Cardiac muscle cell (in vitro differentiated cells and primary cell): ENCODE results near the gene IGLON5. TPM values are rescaled to one million over a fixed set of nuclear protein-coding genes. Genes with fewer than 3 reads are reported as not detected.

Experiments used
- DNase-seq, 2 donors: peaks; one replicate each; pipeline versions ENCODE4 v3.0.0 to v3.0.0-alpha.2; 2010 to 2017; ENCODE audit warnings: low read depth in 1 of 2, low spot score in 1 of 2
- H3K27ac ChIP-seq: fragments of 200-600 bp; sonication (generic); 2 replicates; pipeline ENCODE4 v1.5.1; 2016
- H3K27me3 ChIP-seq: fragments of 200-600 bp; sonication (generic); 2 replicates; pipeline ENCODE4 v1.6.0; 2016; ENCODE audit warnings: control low read depth
- H3K36me3 ChIP-seq: fragments of 200-600 bp; sonication (generic); 2 replicates; pipeline ENCODE4 v1.5.1; 2016; ENCODE audit warnings: control low read depth
- H3K4me1 ChIP-seq: fragments of 200-600 bp; sonication (generic); 2 replicates; pipeline ENCODE4 v1.8.1; 2017; ENCODE audit warnings: low read depth, mild to moderate bottlenecking, mixed run types
- H3K4me3 ChIP-seq: fragments of 200-600 bp; sonication (generic); 2 replicates; pipeline ENCODE4 v1.5.1; 2016; ENCODE audit warnings: mild to moderate bottlenecking
- H3K9me3 ChIP-seq: fragments of 200-600 bp; sonication (generic); 2 replicates; pipeline ENCODE4 v1.5.1; 2017; ENCODE audit warnings: low read depth, mild to moderate bottlenecking, control low read depth
- polyA plus RNA-seq: library from polyadenylated mRNA; unstranded; fragments of >200 nt; fragmentation: Nextera tagmentation; extraction: Ambion mirVana; gene quantifications from 2 replicates; pipeline ENCODE4 v1.2.1, GENCODE V29; 2016
- total RNA-seq: library from RNA; depleted of rRNA; stranded (reverse); fragments of >200 nt; gene quantifications from 2 replicates; pipeline ENCODE4 v1.2.3, GENCODE V29; 2016
- TF ChIP-seq, protein P1 (sequence below): IDR thresholded peaks from 2 replicates; pipeline ENCODE4 v1.5.1; 2012; ENCODE audit warnings: low read depth, mild to moderate bottlenecking, low read length

IGLON5 gene
- total and polyA plus RNA-seq, 2 experiments from 2014 or later, result 1.5 to 12.6 TPM

DNA sequence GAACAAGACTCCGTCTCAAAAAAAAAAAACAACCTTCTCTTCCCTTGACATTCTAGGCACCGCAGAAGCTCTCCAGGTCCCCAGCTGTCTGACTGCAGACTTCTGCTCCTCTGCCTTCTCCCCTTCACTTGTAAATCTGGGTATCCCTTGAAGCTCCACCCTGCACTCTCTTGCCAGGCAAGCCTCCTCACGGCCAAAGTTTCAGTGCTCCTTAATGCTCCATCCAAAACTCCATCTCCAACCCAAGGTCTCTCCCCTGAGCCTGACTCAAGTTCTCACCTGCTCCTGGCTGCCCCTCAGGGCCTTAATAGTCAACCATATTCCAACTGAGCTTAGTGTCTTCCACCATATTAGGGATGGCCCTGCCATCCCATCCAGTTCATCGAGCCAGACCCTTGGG, 58.8 kb downstream of the IGLON5 start:
- Histone ChIP-seq H3K4me1 (peaks cover 5% of the 10 kb centered on the region), H3K27me3 (no peaks in the 10 kb centered on the region), H3K4me3 (no peak overlapping the region), H3K9me3 (no peaks in the 10 kb centered on the region), H3K36me3 (no peaks in the 10 kb centered on the region), H3K27ac (no peak overlapping the region)
- DNase-seq, result no peak
- TF ChIP-seq, protein P1, sequence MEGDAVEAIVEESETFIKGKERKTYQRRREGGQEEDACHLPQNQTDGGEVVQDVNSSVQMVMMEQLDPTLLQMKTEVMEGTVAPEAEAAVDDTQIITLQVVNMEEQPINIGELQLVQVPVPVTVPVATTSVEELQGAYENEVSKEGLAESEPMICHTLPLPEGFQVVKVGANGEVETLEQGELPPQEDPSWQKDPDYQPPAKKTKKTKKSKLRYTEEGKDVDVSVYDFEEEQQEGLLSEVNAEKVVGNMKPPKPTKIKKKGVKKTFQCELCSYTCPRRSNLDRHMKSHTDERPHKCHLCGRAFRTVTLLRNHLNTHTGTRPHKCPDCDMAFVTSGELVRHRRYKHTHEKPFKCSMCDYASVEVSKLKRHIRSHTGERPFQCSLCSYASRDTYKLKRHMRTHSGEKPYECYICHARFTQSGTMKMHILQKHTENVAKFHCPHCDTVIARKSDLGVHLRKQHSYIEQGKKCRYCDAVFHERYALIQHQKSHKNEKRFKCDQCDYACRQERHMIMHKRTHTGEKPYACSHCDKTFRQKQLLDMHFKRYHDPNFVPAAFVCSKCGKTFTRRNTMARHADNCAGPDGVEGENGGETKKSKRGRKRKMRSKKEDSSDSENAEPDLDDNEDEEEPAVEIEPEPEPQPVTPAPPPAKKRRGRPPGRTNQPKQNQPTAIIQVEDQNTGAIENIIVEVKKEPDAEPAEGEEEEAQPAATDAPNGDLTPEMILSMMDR, result no peak

DNA sequence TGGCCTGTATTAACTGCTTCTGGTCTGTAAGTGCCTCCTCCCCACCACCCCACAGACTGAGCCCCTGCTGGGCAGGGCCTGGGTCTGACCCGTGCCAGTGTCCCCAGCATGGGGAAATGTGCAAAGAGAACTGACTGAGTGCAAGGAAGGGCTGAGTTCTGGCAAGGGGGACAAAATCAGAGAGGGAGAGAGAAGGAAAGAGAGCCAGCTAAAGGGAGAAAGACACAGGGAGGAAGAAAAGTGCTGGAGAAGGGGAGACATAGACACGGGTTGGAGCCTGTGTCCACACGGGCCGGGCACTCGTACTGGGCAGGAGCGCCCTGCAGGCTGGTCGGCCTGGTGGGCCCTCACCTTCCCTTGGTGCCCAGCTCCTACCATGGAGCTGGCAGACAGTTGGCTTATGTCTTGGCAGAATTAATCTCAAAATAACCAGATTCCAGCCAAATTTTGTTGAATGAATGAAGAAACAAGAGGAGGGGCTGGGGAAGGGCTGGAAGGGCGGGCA, 59.8 kb downstream of the IGLON5 start:
- no peaks in the 10 kb centered on the region for H3K36me3 ChIP-seq
- no peak for DNase-seq
- H3K4me3 ChIP-seq, result no peak overlapping the region
- H3K4me1 ChIP-seq, result peaks cover 4% of the 10 kb centered on the region
- H3K9me3 ChIP-seq, result no peaks in the 10 kb centered on the region
- TF ChIP-seq, protein P1, result no peak
- no peak overlapping the region for H3K27ac ChIP-seq
- H3K27me3 ChIP-seq, result no peaks in the 10 kb centered on the region

DNA sequence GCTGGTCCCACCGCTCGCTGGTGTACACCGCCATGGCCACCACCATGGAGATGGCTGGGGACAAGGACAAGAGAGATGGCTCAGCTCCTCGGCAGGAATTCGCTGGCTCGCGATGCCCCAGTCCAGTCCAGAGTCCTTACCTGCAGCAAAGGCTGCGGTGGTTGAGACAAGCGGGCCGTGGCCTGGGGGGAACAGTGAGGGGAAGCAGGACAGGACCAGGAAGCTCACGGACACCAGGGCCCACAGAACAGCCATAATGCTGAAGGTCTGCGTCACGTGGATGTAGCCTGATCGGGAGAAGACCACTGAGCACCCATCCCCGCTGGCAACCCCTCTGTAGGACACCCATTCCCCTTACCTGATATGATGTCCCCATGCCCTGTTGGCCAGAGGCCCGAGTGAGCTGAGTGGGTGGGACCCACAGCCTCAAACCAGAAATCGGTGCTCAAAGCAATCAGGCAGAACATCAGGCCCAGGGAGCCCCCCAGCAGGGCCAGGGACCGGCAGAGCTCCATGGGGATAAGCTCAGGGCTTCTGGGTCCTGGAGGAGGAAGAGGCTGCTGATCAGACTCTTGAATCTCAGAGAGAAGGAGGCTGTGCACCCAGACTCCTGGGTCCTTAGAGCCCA, 60.7 kb downstream of the IGLON5 start:
- Histone ChIP-seq H3K36me3 (no peaks in the 10 kb centered on the region), H3K9me3 (no peaks in the 10 kb centered on the region), H3K4me1 (peaks cover 4% of the 10 kb centered on the region), H3K4me3 (no peak overlapping the region), H3K27me3 (no peaks in the 10 kb centered on the region), H3K27ac (no peak overlapping the region)
- TF ChIP-seq, protein P1, result no peak
- no peak for DNase-seq

DNA sequence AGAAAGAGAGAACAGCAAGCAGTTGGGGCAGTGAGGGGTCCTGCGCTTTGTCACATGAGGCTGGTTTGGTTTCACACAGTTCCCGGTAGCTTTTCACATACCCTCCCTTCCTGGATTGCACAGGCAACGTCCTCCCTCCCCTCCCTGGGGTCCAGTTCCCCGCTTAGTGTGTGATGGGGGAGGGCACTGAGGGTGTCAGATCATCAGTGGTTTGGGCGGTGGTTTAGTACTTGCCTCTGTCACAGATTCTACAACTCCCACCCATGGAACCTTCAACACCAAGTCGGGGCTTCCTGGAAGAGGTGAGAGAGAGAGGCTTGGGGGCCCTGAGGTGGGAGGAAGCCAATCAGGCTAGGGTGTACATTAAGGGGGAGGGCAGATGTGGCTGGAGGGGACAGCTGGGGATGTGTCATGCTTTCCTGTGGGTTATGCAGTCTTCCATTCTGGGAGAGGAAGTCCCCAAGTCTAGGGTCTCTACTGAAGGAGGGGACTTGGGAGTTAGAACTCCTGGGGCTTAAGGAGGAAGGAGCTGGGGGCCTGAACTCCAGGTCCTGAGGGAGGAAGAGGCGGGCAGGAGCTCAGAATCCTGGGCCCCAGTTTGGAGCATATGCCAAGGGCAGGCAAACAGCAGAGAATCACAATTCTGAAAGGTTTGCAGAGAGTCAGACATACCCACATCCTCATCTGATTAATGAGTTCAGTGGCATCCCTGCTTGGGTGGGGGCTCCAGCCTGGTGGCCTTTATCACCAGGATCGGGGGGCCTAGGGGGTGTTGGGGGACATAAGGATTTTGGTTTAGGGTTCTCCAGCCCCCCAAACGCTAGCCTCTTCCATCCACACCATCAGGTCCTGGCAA, 61.4 kb downstream of the IGLON5 start, which contains the start of gene NKG7:
TSS of gene NKG7 (minus strand) at position 6 of the 856 bp plus-strand sequence. CDS start 119 bp downstream, outside the sequence.
- H3K4me1 ChIP-seq, result peaks cover 4% of the 10 kb centered on the region
- H3K9me3 ChIP-seq, result no peaks in the 10 kb centered on the region
- no peak within 1 kb of the TSS for H3K4me3 ChIP-seq
- H3K27me3 ChIP-seq, result no peaks in the 10 kb centered on the region
- TF ChIP-seq, protein P1, result no peak
- no peaks in the 10 kb centered on the region for H3K36me3 ChIP-seq
- DNase-seq, result no peak
- no peak within 1 kb of the TSS for H3K27ac ChIP-seq

DNA sequence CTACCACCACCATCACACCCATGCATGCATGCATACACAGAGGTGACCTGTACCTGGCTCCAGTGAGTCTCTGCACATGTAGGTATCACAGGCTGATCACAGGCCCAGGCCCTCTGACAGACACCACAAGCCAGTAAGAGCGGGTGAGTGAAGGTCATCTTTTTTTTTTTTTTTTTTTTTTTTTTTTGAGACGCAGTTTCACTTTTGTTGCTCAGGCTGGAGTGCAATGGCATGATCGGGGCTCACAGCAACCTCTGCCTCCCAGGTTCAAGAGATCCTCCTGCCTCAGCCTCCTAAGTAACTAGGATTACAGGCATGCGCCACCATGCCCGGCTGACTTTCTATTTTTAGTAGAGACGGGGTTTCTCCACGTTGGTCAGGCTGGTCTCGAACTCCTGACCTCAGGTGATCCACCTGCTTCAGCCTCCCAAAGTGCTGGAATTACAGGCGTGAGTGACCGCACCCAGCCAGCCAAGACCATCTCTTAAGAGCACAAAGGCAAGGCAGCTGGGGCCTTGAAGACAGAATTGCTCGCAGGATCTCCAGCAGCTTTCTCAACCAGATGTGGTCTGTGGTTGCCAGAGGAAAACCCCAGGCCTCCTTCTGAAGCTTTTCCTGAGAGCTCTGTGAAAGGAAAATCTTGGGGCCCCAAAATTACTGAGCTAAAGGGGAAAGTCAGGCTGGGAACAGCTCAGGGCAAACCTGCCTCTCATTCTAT, 64.2 kb downstream of the IGLON5 start:
- Histone ChIP-seq H3K27ac (no peak overlapping the region), H3K9me3 (no peaks in the 10 kb centered on the region), H3K4me1 (no peaks in the 10 kb centered on the region), H3K36me3 (no peaks in the 10 kb centered on the region), H3K27me3 (no peaks in the 10 kb centered on the region), H3K4me3 (no peak overlapping the region)
- TF ChIP-seq, protein P1, result no peak
- DNase-seq, result no peak
